Vagina (tissue), 2 donors: ENCODE results near the gene ATG4D.
"Not testable (repeated sequence)": the region's sequence is repeated elsewhere in the genome, so short reads cannot be mapped to it uniquely, and the experiment has no call there.

Source experiments
- CTCF ChIP-seq, 3 experiments: fragments of 450-650 bp in 2 of 3; fragments of 200-600 bp in 1 of 3; sonication (generic) in 1 of 3; IDR thresholded peaks; one replicate each; pipeline ENCODE4 v1.5.1; 2017 to 2019; ENCODE audit warnings: antibody characterized with exemption in 3 of 3, mild to moderate bottlenecking in 2 of 3, moderate library complexity in 2 of 3
- POLR2A ChIP-seq, 2 donors: fragments of 450-650 bp; IDR thresholded peaks; one replicate each; pipeline ENCODE4 v1.6.1; 2017; ENCODE audit warnings: antibody characterized with exemption in 2 of 2, mild to moderate bottlenecking in 2 of 2, moderate library complexity in 2 of 2
- POLR2AphosphoS5 ChIP-seq, 2 donors: sonication (generic); formaldehyde crosslinking; IDR thresholded peaks; one replicate each; pipeline ENCODE4 v1.9.0; 2017; ENCODE audit warnings: antibody characterized with exemption in 2 of 2, mild to moderate bottlenecking in 2 of 2, low read depth in 1 of 2; ENCODE audit not compliant: insufficient read depth in 1 of 2

GRCh38 chr19:10573793-10574192 is 30.1 kb downstream of the ATG4D start:
- TF ChIP-seq CTCF (IDR thresholded peaks at IDR 0.05); POLR2A (IDR thresholded peaks at IDR 0.05); POLR2AphosphoS5 (IDR thresholded peaks at IDR 0.05; ENCODE audit: insufficient read depth in 1 of 2, low read depth in 1 of 2): not testable (repeated sequence)
